NCI-H526 treated with DMSO at 0.1 percent for 48 hours (cell line): ENCODE data around the gene UBL7.

Source experiments
- DNase-seq: peaks from one replicate; lab custom pipeline; 2025; lab: John Stamatoyannopoulos, UW

UBL7 gene

DNA sequence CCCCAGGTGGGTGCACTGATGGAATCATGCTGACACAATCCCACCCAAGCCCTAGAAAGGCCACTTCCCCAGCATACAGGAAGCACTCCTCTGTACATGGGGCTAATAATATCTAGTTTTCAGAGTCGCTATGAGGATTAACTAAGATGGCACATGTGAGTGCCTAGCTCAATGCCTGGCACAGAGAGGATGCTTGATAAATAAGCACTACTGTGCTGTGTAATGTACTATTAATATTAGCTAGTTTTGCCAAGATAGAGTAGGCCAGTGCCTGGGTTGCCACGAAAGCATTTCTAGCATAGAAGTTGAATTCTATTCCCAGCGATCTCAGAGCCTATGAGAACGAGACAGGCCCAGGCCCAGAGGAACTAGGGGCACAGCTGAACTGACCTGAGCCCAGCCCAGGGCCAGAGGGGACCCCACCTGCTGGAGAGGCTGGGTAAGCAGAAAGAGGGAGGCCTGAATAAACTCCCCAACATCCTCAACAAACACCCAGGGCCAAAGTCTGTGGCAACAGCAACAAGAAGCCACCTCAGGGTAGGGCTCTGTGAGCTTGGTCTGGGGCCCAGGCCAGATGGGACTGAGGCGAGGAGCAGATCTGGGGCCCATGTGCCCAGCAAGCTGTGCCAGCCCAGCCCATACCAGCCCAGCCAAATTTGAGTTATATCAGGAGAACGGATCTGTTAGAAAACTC lies 19.6 kb downstream of the UBL7 start:
- no peak for DNase-seq

DNA sequence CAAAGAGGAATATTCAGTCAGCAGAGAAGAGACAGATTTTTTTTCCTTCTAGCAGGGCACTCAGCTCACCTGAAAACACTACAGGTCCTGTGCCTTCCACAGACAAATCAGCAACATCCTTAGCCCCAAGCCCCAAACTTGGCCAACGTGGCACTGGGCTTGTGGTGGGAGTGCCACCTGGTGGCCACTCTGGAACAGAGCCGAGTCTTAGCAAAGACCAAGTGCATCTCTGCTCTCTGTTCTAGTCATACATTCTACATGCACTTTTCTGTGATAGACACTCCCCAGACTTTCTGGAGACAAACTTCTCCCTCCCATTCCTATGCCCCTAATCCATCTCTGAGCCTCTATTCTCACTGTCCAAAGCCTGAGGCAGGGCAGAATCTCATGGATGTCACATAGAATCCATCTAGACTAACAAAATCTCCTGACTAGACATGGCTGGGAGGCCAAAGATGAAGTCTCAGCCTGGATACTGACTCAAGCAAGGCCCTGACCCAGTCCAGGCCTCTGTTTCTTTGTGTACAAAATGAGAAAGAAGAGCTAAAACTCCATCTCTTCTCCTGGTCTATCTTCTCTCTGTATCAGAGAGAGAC lies 22.1 kb downstream of the UBL7 start:
- DNase-seq = peak; percentile 37

DNA sequence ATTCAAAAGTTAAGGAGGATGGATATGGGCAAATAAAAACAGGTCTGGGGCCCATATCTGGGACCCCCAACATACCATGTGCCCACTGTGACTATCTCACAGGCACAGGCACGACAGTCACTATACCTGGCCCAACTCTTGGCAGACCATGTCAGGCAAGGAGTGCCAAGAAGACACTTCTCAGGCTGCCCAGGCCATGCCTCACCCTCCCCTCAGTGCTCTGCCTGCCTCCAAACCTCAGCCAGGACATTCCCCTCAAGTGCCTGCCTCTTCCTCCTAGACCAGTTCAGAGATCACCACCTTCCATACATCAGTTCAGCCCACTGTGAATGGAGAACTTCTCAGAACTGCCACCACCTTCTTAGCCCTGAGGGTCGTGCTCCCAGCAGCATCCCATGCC lies 22.8 kb downstream of the UBL7 start:
- DNase-seq = no peak

DNA sequence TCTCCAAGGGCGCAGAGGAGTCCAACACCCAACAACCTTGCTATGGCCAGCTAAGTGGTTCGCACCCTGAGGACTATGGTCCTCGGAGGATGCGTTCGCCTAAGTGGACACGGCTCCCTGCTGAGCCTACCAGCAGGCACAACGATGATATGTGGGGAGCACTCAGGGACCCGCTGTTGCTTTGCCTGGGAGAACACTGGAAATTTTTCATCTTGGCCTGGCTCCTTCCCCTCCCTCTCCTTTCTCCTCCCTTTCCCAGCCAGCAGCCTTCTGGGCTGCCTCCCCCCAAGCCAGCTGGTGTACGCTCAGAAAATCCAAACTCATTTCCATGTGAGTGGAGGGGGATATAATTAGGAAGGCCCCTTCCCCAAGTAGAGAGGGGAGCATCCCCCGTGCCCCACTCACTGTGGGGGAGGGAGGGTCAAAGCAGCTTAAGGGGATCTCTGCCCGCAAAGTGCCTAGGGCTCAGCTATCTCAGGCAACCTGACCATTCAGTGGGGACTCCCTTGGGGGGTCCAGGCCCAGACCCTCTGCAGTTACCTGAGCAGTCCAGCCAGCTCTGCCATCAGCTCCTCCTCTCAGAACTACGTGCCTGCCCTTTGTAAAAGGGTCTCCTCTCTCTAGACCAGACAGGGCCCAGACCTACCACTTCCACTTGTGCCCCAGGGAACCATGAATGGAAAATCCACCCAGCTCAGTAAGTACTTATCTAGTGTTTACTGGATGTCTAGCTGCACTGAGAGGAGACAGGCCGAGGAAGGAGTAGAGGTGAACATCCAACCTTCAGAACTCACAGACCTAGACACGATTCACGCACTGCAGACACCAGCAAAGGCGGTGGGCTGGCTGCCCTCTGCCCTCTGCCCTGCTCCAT lies 26.5 kb downstream of the UBL7 start:
- no peak for DNase-seq

DNA sequence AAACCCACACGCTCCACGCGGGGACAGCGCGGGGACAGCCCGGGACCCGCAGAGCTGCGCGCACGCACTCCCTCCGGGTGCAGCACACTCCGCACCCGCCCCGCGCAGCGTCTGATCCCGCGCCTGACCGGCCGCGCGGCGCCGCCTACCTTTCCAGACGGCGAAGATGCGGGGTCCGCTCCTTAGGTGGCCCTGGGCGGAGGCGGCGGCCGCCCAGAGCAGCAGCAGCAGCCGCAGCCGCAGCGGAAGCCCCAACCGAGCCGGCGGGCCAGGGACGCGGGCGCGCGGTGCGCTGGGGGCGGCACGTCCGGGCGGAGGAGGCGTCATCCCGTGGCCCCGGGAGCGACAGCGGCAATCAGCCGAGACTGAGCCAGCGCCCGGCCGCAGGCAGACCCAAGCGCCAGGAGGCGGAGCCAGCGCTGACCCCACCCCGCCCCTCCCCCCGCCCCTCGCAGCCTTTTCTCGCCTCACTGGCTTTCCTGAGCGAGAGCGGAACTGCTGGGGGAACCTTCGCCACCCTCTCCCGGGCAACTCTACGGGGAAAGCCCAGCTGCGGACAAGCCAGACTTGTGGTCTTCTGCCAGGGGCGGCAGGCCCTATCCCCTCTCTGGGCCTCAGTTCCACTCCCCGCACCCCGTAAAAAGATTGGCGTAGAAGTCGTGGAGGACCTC lies 27.2 kb downstream of the UBL7 start, which contains the start of gene SEMA7A:
Gene SEMA7A (minus strand): TSS at position 367 of the 671 bp plus-strand sequence. CDS start 40 bp downstream, at position 327.
- peak; percentile 62 for DNase-seq

DNA sequence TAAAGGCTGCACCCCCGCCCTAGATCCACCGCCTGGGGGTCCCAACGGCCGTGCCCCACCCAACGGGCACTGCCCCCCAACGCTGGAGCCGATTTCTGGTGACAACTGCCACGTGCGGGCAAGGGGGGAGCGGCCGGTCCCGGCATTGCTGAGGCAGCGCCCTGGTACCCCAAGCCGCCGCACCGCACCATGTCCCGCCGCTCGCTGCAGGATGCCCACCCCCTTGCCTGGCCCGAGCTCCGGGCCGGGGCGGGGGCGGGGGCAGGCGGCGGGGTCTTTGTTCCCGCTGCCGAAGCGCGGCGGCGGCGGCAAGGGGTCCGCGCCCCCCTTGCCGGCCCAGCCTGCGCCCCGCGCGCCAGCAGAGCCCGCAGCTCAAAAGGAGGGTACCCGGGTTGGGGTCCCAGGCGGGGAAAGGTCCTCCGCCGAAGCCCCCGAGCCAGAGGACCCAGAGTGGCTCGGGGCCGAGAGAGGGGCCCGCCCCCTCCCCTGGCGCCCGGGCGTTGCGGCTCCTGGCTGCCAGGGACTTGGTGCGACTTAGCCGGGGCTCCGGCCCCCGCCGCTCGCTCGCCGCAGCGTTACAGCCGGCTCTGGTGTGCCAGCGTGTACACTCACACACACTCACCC lies 27.9 kb downstream of the UBL7 start:
- no peak for DNase-seq

DNA sequence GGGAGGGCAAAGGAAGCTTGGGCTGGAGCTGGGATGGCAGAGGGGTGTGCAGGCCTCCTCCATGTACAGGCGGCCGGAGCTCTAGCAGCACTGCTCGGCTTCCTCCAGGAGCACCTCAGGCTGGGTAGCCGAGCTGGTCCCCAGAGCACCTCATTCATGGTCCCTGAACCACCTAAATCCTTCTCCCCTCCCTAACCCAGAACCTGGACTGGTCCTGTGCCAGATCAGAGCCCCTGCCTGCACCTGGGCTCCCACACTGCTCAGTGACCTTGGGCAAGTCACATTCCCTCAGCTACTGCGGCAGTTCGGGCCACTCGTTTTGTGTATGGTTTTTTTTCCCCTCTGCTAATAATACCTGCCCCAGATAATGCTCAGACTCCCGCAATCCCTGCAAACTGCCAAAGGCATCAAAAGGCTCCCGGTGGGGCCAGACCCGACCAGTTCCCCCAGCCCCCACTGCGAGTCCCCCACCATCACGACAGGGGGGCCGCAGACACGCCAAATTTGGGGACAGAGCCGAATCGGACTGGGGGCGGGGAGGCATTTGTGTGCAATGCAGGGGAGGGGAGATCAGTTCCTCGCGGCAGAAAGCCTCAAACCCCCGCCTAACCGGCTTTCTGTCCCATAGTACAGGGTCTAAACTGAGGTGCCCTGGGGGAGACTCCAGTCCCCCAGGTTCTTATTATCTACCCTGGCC lies 28.5 kb downstream of the UBL7 start:
- no peak for DNase-seq

DNA sequence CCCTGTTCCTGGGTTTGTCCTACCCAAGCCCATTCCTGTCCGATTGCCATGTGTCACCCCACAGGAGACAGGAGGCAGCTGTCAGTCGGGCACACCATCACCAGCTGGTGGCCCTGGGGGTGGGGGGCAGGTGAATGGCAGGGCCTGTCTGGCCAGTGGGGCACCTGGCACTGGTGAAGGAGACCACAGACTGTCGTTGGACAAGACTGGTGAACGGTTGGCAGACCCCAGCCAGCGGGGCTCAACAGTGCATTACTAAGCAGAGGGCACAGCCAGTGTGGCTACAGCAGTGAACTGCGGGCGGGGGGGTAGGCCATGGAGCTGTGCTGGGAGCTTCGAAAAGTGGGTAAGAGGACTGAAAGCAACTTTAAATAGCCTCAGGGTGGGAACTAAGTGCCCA lies 29.3 kb downstream of the UBL7 start:
- DNase-seq = no peak

DNA sequence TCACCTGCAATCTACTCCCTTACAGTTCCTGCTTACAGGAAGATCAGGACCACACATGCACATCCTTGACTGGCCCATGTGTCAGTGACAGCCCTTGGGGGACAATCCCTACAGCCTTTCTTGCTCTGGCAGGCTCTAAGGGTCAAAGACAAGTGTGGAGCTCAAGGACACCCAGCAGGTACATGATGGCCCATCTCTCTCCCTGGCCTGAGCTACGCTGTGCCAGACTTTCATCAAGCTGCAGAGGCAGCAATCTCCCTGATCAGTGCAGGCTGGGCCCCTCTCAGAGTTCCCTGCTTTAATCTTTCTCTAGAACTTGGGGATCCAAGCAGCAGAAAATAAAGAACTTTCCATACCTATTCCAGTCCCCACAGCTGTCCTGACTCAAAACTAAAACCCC lies 29.8 kb downstream of the UBL7 start:
- DNase-seq = no peak

DNA sequence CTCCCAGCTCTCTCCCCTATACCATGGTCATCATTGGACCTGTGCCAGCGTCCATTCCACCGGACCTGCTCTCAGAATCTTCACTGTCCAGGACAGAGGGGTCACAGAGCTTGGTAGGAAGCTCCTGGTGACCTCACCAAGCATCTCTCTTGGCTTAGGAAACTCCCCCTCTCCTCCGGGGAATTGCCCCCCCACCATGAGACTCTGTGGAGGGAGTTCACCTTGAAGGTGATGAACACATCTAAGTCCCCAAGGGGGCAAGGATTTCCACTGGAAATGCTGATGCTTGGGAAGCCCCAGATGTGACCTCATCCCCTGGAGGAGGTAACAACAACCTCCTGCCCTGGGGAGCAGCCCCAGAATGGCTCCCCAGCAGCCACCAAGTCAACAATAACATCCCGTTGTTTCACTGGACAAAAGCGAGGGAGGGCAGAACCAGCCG lies 30.4 kb downstream of the UBL7 start:
- no peak for DNase-seq

DNA sequence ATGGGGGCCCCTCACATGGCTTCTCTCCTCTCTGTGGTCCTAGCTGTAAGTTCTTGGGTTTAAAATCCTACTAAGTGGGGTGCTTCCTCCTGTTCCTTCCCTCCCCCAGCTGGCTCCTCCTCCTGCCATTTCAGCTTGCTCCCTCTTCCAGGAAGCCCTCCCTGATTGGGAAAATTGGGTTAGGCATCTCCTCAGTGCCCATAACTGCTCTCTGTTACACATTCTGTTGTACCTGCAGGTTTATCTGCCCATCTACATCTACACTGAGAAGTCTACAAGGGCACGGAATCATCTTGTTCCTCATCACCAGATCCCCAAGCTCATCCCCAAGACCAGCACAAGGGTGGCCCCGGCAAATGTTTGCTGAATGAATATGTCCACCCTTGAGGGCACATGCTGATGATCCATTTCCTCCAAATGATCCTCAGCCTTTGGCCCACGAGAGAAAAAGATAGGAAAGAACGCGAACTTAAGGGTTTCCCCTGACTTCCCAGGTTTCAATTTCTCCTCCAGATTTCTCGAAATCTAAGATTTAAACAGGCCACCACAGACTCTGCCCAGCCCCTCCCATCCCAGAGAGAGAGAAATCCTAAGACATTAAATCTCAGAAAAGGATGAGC lies 31.1 kb downstream of the UBL7 start:
- DNase-seq = no peak

DNA sequence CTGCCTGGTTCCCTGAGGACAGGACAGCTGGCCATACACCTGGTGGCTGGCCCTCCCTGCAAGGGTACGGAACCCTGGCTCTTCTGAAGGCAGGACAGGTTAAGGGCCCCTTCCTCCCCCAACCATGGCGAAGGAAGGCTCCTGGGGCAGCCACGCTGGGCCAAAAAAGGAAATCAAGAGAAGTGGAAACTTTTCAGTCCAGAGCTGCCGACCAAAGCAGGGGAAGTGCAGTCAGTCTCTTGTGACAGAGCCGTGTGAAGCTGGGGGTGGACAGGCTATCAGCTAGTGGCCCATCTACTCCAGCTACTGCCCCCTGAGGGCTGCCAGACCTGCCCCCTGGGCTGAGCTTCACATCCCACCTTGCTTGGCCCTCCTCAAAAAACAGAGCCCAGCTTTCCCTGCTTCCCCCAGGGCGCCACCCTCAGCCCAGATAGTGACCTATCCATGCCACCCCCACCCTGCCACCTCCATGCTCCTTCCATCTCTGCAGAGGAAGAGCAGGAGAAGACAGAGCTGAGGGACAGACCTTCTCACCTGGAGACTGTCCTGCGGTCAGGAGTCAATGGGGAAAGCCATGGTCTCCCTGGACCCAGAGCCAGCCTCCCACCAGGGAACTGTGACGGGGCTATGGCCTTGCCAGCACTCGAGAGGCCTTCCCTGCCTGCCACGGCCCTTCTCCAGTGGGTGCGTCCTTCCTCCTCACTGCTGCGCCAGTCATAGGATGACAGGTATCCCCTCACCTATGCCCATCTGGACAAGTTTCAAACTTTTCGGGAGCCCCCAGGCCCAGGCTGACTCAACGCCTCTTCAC lies 31.8 kb downstream of the UBL7 start:
- DNase-seq = no peak

DNA sequence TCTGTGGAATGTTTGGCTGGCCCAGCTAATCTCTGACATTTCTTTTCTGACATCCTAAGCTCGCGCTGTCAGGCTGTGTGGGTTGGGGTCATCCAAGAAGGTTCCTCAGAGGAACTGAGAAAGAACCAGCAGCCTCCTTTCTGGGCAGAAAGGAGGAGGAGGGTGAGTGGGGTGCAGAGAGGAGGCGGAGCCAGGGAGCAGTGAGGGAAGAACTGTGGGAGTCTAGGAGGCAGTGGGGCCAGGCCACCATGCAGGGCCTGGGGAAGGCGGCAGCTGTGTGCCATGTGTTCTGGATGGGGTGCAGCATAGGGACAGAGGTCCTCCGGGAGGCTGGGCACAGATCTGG lies 32.5 kb downstream of the UBL7 start:
- no peak for DNase-seq

DNA sequence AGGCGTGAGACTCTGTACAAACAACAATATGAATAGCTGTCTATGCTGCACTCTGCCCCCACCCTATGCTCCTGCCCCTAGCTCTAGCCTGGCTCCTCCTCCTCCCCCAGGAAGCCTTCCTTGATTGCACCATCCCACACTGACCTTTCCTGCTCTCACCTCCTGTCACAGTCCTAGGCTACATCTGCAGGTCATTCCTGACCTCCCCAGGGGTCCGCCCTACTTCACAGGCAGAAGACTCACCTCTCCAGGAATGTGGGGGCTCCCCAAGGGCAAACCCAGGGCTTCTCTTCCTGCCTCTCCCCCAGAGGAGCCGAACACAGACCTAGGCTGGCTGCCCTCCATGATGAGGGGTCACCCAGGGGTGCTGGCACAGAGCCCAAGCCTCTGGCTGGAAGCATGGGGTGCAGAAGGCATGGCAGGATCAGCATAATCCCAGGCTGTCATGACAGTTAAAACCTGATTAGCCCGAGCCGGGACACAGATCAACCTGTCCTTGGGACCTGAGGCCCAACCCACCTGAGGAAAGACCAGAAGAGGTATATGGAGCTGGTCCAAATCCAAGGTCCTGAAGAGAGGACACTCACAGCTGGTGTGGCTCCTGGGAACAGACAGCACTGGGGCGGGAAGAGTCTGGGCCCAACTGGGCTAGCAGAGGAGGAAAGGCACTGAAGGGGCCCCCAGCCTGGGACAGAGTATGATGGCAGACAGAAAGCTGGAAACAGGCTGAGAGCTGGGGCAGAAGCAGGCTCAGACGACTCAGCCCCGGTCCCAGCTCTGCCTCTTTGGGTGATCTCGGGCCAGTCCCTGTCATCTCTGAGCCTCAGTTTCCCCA lies 33.1 kb downstream of the UBL7 start:
- no peak for DNase-seq

DNA sequence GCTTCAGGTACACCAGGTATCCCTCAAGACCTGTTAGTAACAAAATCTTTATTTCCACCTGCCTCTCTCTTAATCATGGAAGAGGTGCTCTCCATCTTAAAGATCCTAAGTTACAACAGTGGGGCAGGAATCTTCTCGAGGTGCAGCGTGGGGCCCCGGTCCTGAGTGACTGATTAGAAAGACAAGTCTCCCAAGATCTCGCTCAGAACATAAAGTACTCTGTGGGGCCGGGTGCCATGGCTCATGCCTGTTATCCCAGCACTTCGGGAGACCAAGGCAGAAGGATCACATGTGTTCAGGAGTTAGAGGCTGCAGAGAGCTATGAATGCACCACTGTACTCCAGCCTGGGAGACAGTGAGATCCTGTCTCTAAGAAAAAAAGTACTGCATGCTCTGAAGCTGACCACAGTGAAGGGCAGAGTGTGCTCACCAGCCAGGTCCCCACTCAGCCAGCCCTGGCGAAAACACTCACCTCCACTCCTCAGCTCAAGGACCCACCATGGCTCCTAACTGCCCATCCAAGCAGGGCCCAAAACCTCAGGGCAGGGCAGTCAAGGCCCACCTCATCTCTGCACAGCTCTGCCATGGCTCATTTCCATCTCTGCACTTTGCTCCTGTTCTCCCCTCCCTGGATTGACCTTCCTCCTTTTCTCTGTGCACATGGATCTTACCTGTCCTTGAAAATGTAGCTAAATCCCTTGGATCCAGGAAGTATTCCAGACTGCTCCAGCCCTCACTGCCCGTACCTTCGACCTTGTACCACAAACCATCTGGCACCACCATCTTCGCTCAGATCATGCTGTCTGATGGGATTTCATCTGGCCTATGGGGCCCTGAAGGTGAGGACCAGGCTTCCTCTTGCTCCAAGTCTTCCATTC lies 34.3 kb downstream of the UBL7 start:
- DNase-seq = no peak

DNA sequence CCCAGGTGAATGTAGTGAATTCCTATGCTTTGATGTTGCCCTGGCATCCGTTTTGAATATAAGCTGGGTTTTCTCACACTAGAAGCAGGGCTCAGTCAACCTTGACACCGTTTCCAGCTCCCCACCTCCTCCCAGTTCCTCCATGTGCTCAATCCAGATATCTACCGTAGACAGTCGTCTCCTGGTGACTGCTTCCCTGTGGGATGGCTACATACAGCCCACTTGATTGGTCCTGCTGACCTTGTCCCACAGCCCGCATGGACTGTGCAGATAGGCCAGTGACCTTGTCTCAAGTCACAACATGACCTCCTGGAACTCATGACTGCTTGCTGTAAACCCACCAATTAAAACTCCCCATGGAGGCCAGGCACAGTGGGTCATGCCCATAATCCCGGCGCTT lies 35.3 kb downstream of the UBL7 start:
- DNase-seq = peak; percentile 40

DNA sequence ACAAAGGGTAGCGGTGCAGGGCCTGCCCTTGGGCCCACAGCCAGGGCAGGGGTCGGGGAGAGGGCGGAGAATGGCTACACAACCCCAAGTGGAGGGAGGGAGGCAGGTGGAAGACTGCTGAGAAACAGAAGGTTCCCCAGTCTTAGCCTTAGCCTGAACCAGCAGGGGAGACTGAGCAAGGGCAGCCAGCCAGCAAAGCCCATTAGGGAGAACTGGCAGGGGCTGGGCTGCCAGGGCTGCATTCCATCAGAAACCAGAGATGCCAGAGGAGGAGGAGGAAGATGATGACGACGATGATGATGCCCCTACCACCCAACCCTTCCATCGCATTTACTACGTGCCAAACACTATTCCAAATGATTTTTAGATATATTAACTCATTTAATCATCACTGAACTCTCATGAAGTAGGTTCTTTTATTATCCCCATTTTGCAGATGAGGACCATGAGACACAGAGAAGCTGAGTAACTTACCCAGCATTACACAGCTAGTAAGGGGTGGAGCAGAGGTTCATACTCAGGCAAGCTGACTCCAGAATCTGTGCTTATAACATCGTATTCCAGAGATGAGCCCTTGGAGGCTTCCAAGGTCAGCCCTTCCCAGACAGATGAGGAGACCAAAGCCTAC lies 35.9 kb downstream of the UBL7 start:
- no peak for DNase-seq
